Motor neuron (in vitro differentiated cells): ENCODE data around the gene IREB2. TPM values are rescaled to one million over a fixed set of nuclear protein-coding genes. Genes with fewer than 3 reads are reported as not detected.
"Not testable (repeated sequence)": the region's sequence is repeated elsewhere in the genome, so short reads cannot be mapped to it uniquely, and the experiment has no call there.

ENCODE experiments used
- ATAC-seq, 8 experiments: fragments of 200-7000 bp; cut with Tn5 transposase; replicated peaks in 6 of 8; 2 replicates each; pipeline ENCODE4 v1.8.0; 2021; ENCODE audit warnings: mild to moderate bottlenecking in 8 of 8, moderate library complexity in 8 of 8
- H3K27ac ChIP-seq, 2 donors: fragments of 250-450 bp; sonication (Bioruptor Pico); 2 replicates each; pipeline ENCODE4 v1.9.0; 2021; ENCODE audit warnings: antibody characterized with exemption in 2 of 2, mild to moderate bottlenecking in 2 of 2, moderate library complexity in 1 of 2
- H3K4me1 ChIP-seq, 2 donors: fragments of 250-450 bp; sonication (Bioruptor Pico); replicated peaks in 1 of 2; 2 replicates each; pipeline ENCODE4 v1.6.1; 2021; ENCODE audit warnings: antibody characterized with exemption in 2 of 2, mild to moderate bottlenecking in 2 of 2, moderate library complexity in 1 of 2
- H3K4me3 ChIP-seq, 5 donors: fragments of 250-450 bp; sonication (Bioruptor Pico); 2 replicates each; pipeline ENCODE4 v1.9.0; 2021; ENCODE audit warnings: antibody characterized with exemption in 5 of 5, mild to moderate bottlenecking in 5 of 5, moderate library complexity in 4 of 5
- WGBS, 10 experiments: fragments of 450-650 bp; shearing (Covaris generic); methylation state at CpG; one replicate each; pipeline ENCODE4 v1.0.0; 2022; 5-methylcytosine and 5-hydroxymethylcytosine counted together
- in situ Hi-C, 9 experiments: fragments of 400-800 bp; cut with MboI; loops; one replicate each; pipeline ENCODE4 v1.15.0; 2021; ENCODE audit warnings: low sequenced_read_pairs in 9 of 9, low pct_unique_long_range_greater_than_20kb in 2 of 9; ENCODE audit not compliant: unreplicated experiment in 9 of 9
- total RNA-seq, 8 experiments: library from RNA; unstranded; fragments of 300-600 nt; gene quantifications; 2 replicates each; pipeline versions ENCODE4 v1.2.3 to v1.2.4, GENCODE V29; 2022

IREB2 gene
- total RNA-seq, 8 experiments from 2014 or later = 27.1 to 74.6 (median 33.3) TPM

DNA sequence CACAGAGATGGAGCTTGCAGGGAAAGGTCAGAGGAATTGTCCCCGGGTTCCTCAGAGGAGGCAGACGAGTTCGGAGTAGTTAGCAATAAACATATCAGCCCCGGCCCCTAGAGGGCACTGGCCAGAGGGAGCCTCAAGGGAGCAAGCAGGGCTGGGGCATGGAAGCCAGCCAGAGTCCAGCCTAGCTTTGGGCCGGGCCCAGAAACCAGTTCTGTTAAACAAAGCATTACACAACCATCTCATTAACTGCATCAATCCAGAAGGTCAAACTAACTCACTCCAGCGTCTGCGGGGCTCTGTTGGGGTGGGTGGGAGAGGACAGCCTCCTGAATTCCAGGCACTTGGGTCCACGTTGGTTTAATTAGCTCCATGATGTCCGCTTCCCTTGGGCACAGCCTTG lies 41.0 kb upstream of the IREB2 start:
- WGBS, 10 experiments = 20 to 85% (median 53%) methylated on average over 1 to 5 of the region's 9 CpGs; no CpG with 5 or more reads in 6 of the 10 experiments
- in situ Hi-C loops = no loop called here
- Histone ChIP-seq H3K4me1 (peaks cover 22 to 23% of the 10 kb centered on the region in 2 donors), H3K27ac (no peak overlapping the region), H3K4me3 (no peak overlapping the region)
- peak in 3 of 8 experiments; percentile 44 to 71 (median 62) for ATAC-seq

DNA sequence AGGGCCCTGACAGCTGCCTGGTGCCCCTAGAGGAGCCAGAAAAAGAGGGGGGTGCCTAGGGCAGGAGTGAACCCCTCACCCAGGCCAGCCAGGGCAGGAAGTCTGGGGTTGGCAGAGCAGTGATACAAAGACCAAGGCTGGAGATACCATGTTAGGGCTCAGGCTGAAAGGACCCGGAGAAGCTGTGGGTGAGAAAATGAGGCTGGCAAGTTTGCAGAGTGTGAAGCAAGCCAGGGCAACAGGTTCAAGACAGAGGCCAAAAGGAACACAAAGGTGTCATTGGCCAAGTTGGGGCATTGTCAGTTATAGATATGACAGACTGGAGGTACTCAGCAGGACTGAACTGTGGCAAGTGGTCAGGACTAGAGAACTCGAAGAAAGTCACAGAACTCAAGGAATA lies 40.6 kb upstream of the IREB2 start:
- 50 to 100% (median 82%) methylated on average over 1 to 2 of the region's 2 CpGs; no CpG with 5 or more reads in 6 of the 10 experiments for WGBS, 10 experiments
- in situ Hi-C loops = no loop called here
- Histone ChIP-seq H3K4me3 (no peak overlapping the region), H3K4me1 (peaks cover 22 to 26% of the 10 kb centered on the region in 2 donors), H3K27ac (no peak overlapping the region)
- no peak for ATAC-seq

DNA sequence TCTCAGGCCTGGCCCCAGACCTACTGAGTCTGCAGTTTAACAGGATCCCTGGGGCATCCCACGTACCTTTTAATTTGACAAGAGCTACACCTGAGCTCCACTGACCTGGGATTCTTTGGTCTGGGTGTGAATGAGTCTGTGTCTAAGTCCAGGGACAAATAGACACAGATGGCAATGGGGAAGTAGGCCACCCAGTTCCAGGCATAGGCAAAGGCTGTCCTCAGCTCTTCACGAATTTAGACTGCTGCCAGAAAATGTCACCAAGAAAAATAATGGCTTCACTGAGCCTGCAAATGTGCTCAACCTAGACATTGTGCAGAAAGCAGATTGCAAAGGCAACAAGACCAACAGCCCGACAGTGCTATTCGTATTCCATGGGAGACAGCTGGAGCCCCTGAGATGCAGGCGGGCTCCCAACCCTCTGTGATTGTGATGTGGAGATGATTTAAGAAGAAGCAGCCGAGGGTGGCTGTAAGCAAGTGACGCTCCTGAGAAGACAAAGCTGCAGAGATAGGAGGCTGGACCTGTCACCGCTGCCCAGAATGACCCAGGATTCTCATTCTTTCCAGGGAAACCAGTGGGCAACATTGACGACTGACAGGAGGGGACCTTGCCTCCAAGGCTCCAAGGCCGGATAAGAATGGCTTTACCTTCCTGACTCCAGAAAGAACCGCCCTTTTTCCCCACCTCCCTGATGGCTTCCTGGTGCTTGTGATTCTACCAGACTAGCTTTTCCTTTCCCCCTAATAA lies 39.8 kb upstream of the IREB2 start:
- H3K4me1 ChIP-seq = peaks cover 22 to 26% of the 10 kb centered on the region in 2 donors
- in situ Hi-C loops = no loop called here
- ATAC-seq = peak in 5 of 8 experiments; percentile 39 to 82 (median 81)
- H3K27ac ChIP-seq = peak overlapping the region; percentile 18 to 40
- WGBS, 10 experiments = 40 to 100% (median 70%) methylated on average over 1 to 9 of the region's 11 CpGs; no CpG with 5 or more reads in 1 of the 10 experiments
- no peak overlapping the region for H3K4me3 ChIP-seq

DNA sequence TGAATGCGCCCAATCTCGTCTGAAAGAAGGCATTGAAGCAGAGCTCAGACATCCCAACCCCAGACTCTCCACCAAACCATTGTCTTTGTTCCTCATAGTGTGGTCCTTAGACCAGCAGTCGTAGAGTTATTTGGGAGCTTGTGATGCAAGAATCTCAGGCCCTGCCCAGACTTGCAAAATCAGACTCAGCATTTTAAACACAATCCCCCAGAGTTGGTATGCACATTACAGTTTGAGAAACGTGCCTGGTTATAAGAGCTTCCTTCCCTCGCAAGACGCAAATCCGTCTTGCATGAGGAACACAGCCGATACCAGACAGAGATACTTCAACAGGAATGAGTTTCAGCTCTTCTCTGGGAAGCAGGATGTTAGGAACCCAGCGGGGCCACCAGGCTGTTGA lies 38.9 kb upstream of the IREB2 start:
- in situ Hi-C loops = no loop called here
- Histone ChIP-seq H3K27ac (no peak overlapping the region), H3K4me1 (peaks cover 22 to 26% of the 10 kb centered on the region in 2 donors), H3K4me3 (no peak overlapping the region)
- ATAC-seq = peak in 2 of 8 experiments; percentile 27 to 54
- WGBS, 10 experiments = 16 to 80% (median 74%) methylated on average over 1 to 8 of the region's 9 CpGs; no CpG with 5 or more reads in 2 of the 10 experiments

DNA sequence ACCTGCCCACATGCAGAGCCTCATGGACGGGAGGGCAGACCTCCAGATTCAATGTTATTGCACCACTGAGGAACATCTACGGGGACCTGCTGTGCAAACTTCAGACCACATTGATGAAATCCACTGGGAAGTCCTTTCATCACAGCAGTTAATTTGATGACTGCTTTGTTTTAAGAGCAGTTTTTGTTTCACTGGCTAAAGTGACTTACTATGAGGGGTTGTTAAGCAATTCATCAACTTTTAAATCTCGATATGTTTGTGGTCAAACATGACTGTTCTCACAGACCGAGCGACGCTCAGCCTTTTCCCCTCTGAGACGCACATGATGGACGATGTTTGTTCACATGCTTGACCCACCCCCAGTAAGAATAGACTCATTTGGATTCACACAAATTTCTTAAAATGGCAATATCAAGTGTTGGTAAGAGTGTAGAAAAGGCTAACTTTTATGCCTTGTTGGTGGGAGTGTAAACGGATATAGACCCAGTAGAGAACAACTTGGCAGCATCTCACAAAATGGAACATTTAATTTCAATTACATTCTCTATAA lies 35.9 kb upstream of the IREB2 start:
- H3K4me1 ChIP-seq = peaks cover 15 to 16% of the 10 kb centered on the region in 2 donors
- no peak overlapping the region for H3K4me3 ChIP-seq
- in situ Hi-C loops = loop anchor here in 2 of 9 experiments (25.0 kb wide), 1 partner anchor 90 kb away; no protein-coding TSS in a partner anchor
- no peak overlapping the region for H3K27ac ChIP-seq
- 36 to 100% (median 70%) methylated on average over 1 to 9 of the region's 9 CpGs; no CpG with 5 or more reads in 2 of the 10 experiments for WGBS, 10 experiments
- ATAC-seq = no peak

DNA sequence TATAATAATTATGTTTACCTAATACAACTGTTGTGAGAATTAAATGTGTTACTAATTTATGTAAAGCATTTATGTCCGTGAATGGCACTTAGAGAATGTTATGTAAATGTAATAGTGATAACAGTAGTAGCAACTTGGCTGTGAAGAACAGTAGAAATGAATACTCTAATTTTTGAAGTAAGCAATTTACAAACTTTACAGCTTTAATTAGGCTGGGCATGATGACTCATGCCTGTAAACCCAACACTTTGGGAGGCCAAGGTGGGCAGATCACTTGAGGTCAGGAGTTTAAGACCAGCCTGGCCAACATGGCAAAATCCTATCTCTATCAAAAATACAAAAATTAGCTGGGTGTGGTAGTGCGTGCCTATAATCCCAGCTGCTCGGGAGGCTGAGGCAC lies 33.9 kb upstream of the IREB2 start:
- peaks cover 0 to 3% of the 10 kb centered on the region in 2 donors for H3K4me1 ChIP-seq
- no peak overlapping the region for H3K27ac ChIP-seq
- no peak overlapping the region for H3K4me3 ChIP-seq
- in situ Hi-C loops = loop anchor here in 2 of 9 experiments (25.0 kb wide), 1 partner anchor 92 kb away; no protein-coding TSS in a partner anchor
- peak in 1 of 8 experiments; percentile 48 for ATAC-seq
- 20 to 100% (median 66%) methylated on average over 1 to 3 of the region's 3 CpGs; no CpG with 5 or more reads in 2 of the 10 experiments for WGBS, 10 experiments

DNA sequence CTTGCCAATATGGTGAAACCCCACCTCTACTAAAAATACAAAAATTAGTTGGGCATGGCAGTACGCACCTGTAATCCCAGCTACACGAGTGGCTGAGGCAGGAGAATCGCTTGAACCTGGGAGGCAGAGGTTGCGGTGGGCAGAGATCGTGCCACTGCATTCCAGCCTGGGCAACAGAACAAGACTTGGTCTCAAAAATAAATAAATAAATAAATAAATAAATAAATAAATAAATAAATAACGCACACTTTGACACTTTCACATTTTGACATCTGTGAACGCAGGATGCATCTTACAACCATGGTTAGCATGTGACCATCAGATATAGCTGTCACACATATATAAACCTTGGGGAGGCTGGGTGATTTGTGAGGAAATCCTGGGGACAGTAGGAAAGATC lies 33.2 kb upstream of the IREB2 start:
- ATAC-seq, H3K27ac ChIP-seq, H3K4me1 ChIP-seq, H3K4me3 ChIP-seq: not testable (repeated sequence)
- 70 to 100% (median 100%) methylated on average over 1 to 7 of the region's 7 CpGs; no CpG with 5 or more reads in 1 of the 10 experiments for WGBS, 10 experiments
- in situ Hi-C loops = loop anchor here in 2 of 9 experiments (25.0 kb wide), 1 partner anchor 92 kb away; no protein-coding TSS in a partner anchor

DNA sequence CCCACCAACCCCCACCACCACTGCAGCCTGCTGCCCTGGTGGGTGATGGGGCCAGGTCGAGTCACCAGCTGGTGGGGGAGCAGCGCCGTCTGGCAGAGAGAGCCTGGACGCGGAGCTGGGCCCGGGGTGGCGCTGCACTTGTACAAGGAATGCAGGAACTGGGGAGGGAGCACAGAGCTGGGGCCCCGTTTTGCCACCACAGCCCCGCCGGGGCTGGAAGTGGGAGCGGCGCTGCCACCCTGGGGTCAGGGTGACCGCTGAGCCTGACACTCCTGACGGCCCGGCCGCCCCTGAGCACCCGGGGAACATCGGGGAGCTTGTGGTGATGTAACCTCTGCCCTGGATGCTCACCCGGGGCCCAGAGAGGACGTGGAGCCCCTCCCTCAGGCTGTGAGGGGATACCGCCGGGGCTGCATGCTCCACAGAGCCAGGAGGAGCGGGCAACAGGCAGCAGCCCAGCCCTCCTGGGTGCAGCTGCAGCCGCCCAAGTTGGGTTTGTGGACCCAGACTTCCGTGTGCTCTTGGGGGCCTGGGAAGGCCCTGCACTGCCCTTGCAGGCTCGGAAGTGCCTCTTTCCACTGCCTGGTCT lies 32.6 kb upstream of the IREB2 start:
- WGBS, 10 experiments = 60 to 79% methylated on average over 1 to 13 of the region's 26 CpGs; no CpG with 5 or more reads in 8 of the 10 experiments
- no peak for ATAC-seq

DNA sequence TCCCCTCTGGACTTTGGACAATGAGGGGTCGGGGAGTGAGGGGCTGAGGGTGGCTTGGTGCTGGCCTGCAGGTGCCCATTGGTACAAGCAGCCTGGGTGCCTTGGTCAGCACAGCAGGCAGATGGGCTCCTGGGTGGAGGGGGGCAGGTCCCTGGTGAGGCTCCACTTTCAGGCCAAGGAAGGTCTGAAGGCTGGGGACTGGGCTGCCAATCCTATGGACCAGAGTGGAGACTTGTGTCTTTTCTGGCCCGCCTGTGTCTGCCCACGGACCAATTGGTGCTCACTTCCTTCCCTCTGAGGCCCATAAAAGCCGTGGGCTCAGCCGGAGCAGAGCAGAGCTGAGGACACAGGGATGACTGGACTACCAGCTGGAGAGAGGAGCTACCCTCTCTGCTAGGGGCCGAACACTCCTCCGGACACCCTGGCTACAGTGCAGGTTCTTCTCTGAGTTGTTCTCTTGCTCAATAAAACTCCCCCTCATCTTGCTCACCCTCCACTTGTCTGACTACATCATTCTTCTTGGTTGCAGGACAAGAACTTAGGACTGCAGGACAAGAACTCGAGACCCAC lies 31.9 kb upstream of the IREB2 start:
- WGBS, 10 experiments = 40 to 80% (median 50%) methylated on average over 1 to 2 of the region's 8 CpGs; no CpG with 5 or more reads in 7 of the 10 experiments
- in situ Hi-C loops = loop anchor here in 2 of 9 experiments (25.0 kb wide), 1 partner anchor 94 kb away; no protein-coding TSS in a partner anchor

More for the DNA sequence above, 32.6 kb upstream of the IREB2 start:
- H3K4me1 ChIP-seq = peaks cover 0 to 3% of the 10 kb centered on the region in 2 donors
- H3K27ac ChIP-seq = no peak overlapping the region
- in situ Hi-C loops = loop anchor here in 2 of 9 experiments (25.0 kb wide), 1 partner anchor 93 kb away; no protein-coding TSS in a partner anchor
- no peak overlapping the region for H3K4me3 ChIP-seq

DNA sequence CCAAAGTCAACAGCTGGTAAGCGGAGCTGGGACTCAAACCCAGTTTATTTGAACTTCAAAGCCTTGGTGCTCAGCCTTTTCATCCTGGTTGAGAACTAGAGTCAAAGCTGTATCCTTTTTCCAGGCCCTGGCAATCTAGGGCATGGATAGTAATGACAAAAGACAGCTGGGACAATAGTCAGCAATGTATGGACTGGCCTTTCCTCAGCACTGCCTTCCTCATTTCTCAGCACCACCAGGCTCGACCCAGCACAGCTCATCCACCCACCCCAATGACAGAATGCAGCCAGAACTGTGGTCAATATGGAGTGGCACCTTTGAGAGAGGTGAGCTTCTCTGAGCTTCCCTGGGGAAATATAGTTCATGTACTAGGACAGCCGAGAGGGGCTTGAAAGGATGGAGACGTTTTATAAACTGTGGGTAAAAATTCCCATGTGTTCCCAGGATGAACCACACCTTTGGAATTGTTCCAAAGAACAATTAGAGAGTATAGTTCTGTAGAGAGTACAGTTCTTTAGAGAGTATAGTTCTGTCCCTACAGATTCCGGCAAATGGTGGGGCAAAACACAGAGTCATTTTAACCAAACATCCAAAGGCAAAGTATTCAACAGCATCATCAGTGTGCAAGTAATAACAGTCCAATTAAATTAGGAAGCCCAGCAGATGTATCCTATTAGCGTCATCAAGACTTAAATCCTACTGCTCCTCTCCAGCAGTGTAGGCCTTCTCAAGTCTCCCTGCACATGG lies 30.2 kb upstream of the IREB2 start:
- no peak overlapping the region for H3K27ac ChIP-seq
- ATAC-seq = peak in 2 of 8 experiments; percentile 25 to 50

More for the DNA sequence above, 31.9 kb upstream of the IREB2 start:
- H3K27ac ChIP-seq = no peak overlapping the region
- H3K4me3 ChIP-seq = no peak overlapping the region
- no peak for ATAC-seq
- H3K4me1 ChIP-seq = peaks cover 0 to 3% of the 10 kb centered on the region in 2 donors

DNA sequence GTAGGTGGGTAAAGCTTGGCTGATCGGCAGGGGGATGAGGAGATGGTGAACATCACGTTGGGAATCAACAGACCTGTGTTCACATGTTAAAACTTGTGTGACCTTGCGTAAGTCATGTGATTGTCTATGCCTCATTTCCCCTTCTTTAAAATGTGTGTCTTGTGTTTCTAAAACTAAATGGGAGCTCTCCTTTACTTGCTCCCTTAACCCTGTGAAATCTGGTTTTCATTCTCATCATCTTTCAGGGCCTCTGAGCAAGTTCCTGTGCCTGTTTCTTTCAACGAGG lies 29.7 kb upstream of the IREB2 start:
- ATAC-seq = no peak
- in situ Hi-C loops = loop anchor here in 2 of 9 experiments (25.0 kb wide), 1 partner anchor 96 kb away; no protein-coding TSS in a partner anchor
- H3K4me1 ChIP-seq = peaks cover 0 to 5% of the 10 kb centered on the region in 2 donors
- no peak overlapping the region for H3K27ac ChIP-seq
- 0 to 100% (median 67%) methylated on average over 1 to 4 of the region's 4 CpGs; no CpG with 5 or more reads in 3 of the 10 experiments for WGBS, 10 experiments
- no peak overlapping the region for H3K4me3 ChIP-seq

More for the DNA sequence above, 30.2 kb upstream of the IREB2 start:
- 10 to 77% (median 67%) methylated on average over 1 to 6 of the region's 6 CpGs; no CpG with 5 or more reads in 3 of the 10 experiments for WGBS, 10 experiments
- in situ Hi-C loops = loop anchor here in 2 of 9 experiments (25.0 kb wide), 1 partner anchor 95 kb away; no protein-coding TSS in a partner anchor
- Histone ChIP-seq H3K4me3 (no peak overlapping the region), H3K4me1 (peaks cover 0 to 5% of the 10 kb centered on the region in 2 donors)

DNA sequence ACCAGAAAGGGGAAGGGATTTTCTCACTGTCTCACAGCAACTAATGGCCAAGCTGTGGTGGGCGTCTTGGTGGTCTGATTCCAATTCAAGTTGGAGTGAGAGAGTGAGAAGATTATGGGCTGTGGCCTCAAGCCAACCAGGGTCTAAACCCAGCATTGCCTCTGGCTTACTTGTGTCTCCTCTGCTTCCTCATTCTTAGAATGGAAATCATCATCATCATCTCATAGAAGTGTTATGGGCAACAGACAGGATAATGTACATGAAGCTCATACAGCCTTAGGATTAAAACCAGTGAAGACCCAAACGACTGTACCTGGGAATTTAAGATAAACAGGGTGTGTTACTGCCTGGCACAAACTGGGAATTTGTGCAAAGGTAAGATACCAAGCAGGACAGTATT lies 29.1 kb upstream of the IREB2 start:
- no peak for ATAC-seq
- 10 to 83% (median 48%) methylated on average over 1 to 2 of the region's 2 CpGs; no CpG with 5 or more reads in 5 of the 10 experiments for WGBS, 10 experiments
- peaks cover 0 to 5% of the 10 kb centered on the region in 2 donors for H3K4me1 ChIP-seq
- no peak overlapping the region for H3K27ac ChIP-seq
- H3K4me3 ChIP-seq = no peak overlapping the region
- in situ Hi-C loops = loop anchor here in 2 of 9 experiments (25.0 kb wide), 1 partner anchor 97 kb away; no protein-coding TSS in a partner anchor
